ENCODE data around the gene SNN. TPM values are rescaled to one million over a fixed set of nuclear protein-coding genes. Genes with fewer than 3 reads are reported as not detected.

Gene SNN
- total and polyA plus RNA-seq, 2 donors (not counting 1 experiment from before 2014, with no cell fraction given), result 55.4 to 63.3 TPM

DNA sequence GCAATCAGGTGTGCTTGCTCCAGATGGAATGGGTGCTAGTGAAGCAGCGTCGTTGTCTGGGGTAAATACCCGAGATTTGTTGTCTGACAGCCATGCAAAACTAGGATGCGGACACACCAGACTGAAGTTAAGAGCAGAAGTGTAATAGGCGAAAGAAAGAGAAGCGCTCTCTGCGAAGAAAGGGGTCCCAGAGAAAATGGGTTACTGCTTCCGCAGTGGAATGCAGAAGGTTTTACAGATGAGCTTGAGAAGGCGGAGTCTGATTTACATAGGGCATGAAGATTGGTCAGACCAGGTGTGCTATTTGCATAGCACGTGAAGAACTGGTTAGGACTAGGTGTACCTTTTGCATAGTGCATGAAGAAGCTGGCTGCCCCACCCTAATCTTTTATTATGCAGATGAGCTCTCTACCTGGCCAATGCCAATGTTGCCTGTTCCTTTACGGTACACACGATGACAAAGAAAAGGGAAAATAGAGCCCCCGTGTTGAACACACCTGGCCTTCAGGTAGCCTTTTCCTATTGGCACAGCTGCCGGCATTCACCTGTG lies 32.0 kb upstream of the SNN start:
- H2AFZ ChIP-seq (ENCODE audit: insufficient read depth, low read depth, low read length, poor library complexity, severe bottlenecking), result no peak overlapping the region
- ChIA-PET POLR2A (no interaction called here), CTCF (interaction anchor here (0.6 to 2.1 kb wide), 4 partner anchors 17 to 676 kb away, joined by 3 to 8 read pairs (median 6); no protein-coding TSS in a partner anchor)
- no peaks in the 10 kb centered on the region for H3K9me3 Mint-ChIP-seq (ENCODE audit: insufficient read depth)
- 61% methylated on average over 12 of the region's 14 CpGs for WGBS (ENCODE audit: insufficient coverage)
- H3K9ac ChIP-seq (ENCODE audit: low read length), result no peak overlapping the region
- peaks cover 3% of the 10 kb centered on the region for H3K79me2 ChIP-seq (ENCODE audit: control insufficient read depth, insufficient read depth, low read length)
- peaks cover 13% of the 10 kb centered on the region for H3K4me1 Mint-ChIP-seq
- DNase-seq (peak; percentile 31), ATAC-seq (ENCODE audit: low read depth) (no peak)
- no peaks in the 10 kb centered on the region for H3K27me3 ChIP-seq (replicated peaks in 1 of 4; ENCODE audit: control extremely low read depth in 1 of 4, control insufficient read depth in 3 of 4, insufficient read depth in 4 of 4, low read length in 3 of 4)
- no peaks in the 10 kb centered on the region for H3K36me3 ChIP-seq (replicated peaks in 1 of 2; ENCODE audit: control extremely low read depth in 1 of 2, control insufficient read depth in 1 of 2, extremely low read depth in 1 of 2, insufficient read depth in 2 of 2, low read length in 1 of 2)
- no peak overlapping the region for H3K4me2 ChIP-seq (replicated peaks; ENCODE audit: low read depth, low read length, poor library complexity, severe bottlenecking)
- peaks cover 3 to 14% of the 10 kb centered on the region in 2 donors for H3K4me1 ChIP-seq (ENCODE audit: control insufficient read depth in 2 of 2, insufficient read depth in 2 of 2, low read length in 2 of 2)
- no peaks in the 10 kb centered on the region for H3K27me3 Mint-ChIP-seq
- H4K20me1 ChIP-seq (ENCODE audit: control insufficient read depth, insufficient read depth, low read length, poor library complexity, severe bottlenecking), result no peaks in the 10 kb centered on the region
- no peaks in the 10 kb centered on the region for H3K9me3 ChIP-seq (ENCODE audit: control extremely low read depth in 1 of 3, control insufficient read depth in 2 of 3, insufficient read depth in 1 of 3, low read length in 2 of 3)
- H3K27ac Mint-ChIP-seq, result no peak overlapping the region
- TF ChIP-seq CTCF (IDR thresholded peaks at IDR 0.05), result no peak
- no peak for TF ChIP-seq EZH2 (IDR thresholded peaks at IDR 0.05; ENCODE audit: borderline replicate concordance, insufficient read depth, low read depth, low read length, poor library complexity, severe bottlenecking)
- no peak overlapping the region for H3K4me3 ChIP-seq (ENCODE audit: control extremely low read depth in 1 of 5, extremely low read depth in 1 of 5, insufficient read depth in 1 of 5, low read depth in 2 of 5, low read length in 4 of 5)
- no peak overlapping the region for H3K27ac ChIP-seq (ENCODE audit: low read length in 2 of 2)
- intact Hi-C loops (cut with micrococcal nuclease), result no loop called here
- H3K4me3 Mint-ChIP-seq, result no peak overlapping the region

DNA sequence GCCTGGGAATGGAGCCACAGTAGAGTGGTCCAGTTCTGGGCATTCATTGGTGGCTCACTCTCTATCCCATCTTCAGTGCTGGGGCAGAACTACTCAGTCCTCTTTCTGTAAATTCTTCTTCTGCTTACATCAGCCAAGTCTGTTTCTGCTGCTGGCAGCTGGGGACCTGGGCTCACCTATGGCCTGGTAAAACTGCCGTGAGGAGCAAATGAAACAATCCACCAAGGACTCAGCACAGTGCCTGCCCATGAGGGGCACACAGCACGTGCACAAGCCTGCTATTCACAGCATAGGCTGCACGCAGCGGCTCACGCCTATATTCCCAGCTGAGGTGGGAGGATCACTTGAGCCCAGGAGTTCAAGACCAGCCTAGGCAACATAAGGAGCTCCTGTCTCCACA lies 30.9 kb upstream of the SNN start:
- ATAC-seq (ENCODE audit: low read depth), result no peak
- no peak for DNase-seq
- no peak overlapping the region for H3K27ac ChIP-seq (ENCODE audit: low read length in 2 of 2)
- H3K4me2 ChIP-seq (replicated peaks; ENCODE audit: low read depth, low read length, poor library complexity, severe bottlenecking), result no peak overlapping the region
- no peak overlapping the region for H2AFZ ChIP-seq (ENCODE audit: insufficient read depth, low read depth, low read length, poor library complexity, severe bottlenecking)
- H3K36me3 ChIP-seq (replicated peaks in 1 of 2; ENCODE audit: control extremely low read depth in 1 of 2, control insufficient read depth in 1 of 2, extremely low read depth in 1 of 2, insufficient read depth in 2 of 2, low read length in 1 of 2), result no peaks in the 10 kb centered on the region
- Mint-ChIP-seq H3K4me3 (no peak overlapping the region), H3K4me1 (peaks cover 14% of the 10 kb centered on the region), H3K27me3 (no peaks in the 10 kb centered on the region), H3K27ac (no peak overlapping the region), H3K9me3 (ENCODE audit: insufficient read depth) (no peaks in the 10 kb centered on the region)
- no peak for TF ChIP-seq EZH2 (IDR thresholded peaks at IDR 0.05; ENCODE audit: borderline replicate concordance, insufficient read depth, low read depth, low read length, poor library complexity, severe bottlenecking)
- no peak for TF ChIP-seq CTCF (IDR thresholded peaks at IDR 0.05)
- ChIA-PET POLR2A (no interaction called here), CTCF (interaction anchor here (1.5 to 2.1 kb wide), 2 partner anchors 105 to 673 kb away, joined by 3 to 7 read pairs; no protein-coding TSS in a partner anchor)
- H3K9ac ChIP-seq (ENCODE audit: low read length), result no peak overlapping the region
- H3K79me2 ChIP-seq (ENCODE audit: control insufficient read depth, insufficient read depth, low read length), result peaks cover 3% of the 10 kb centered on the region
- H3K27me3 ChIP-seq (replicated peaks in 1 of 4; ENCODE audit: control extremely low read depth in 1 of 4, control insufficient read depth in 3 of 4, insufficient read depth in 4 of 4, low read length in 3 of 4), result no peaks in the 10 kb centered on the region
- intact Hi-C loops (cut with micrococcal nuclease), result no loop called here
- peaks cover 7 to 16% of the 10 kb centered on the region in 2 donors for H3K4me1 ChIP-seq (ENCODE audit: control insufficient read depth in 2 of 2, insufficient read depth in 2 of 2, low read length in 2 of 2)
- H4K20me1 ChIP-seq (ENCODE audit: control insufficient read depth, insufficient read depth, low read length, poor library complexity, severe bottlenecking), result no peaks in the 10 kb centered on the region
- no peak overlapping the region for H3K4me3 ChIP-seq (ENCODE audit: control extremely low read depth in 1 of 5, extremely low read depth in 1 of 5, insufficient read depth in 1 of 5, low read depth in 2 of 5, low read length in 4 of 5)
- no peaks in the 10 kb centered on the region for H3K9me3 ChIP-seq (ENCODE audit: control extremely low read depth in 1 of 3, control insufficient read depth in 2 of 3, insufficient read depth in 1 of 3, low read length in 2 of 3)
- 94% methylated on average over 5 of the region's 5 CpGs for WGBS (ENCODE audit: insufficient coverage)

Data from B cell (primary cell).